ENCODE data around the gene ALDH1A2. TPM values are rescaled to one million over a fixed set of nuclear protein-coding genes. Genes with fewer than 3 reads are reported as not detected.

ALDH1A2 gene
- total RNA-seq, 1 donor from 2014 or later, result 2.4 TPM

GRCh38 chr15:57957113-57957512 is 108.4 kb downstream of the ALDH1A2 start:
- Mint-ChIP-seq H3K27ac (no peak overlapping the region), H3K9me3 (ENCODE audit: low read depth) (no peaks in the 10 kb centered on the region), H3K4me1 (ENCODE audit: low read depth) (no peaks in the 10 kb centered on the region), H3K36me3 (ENCODE audit: insufficient read depth) (no peaks in the 10 kb centered on the region), H3K27me3 (peaks cover 31% of the 10 kb centered on the region), H3K4me3 (ENCODE audit: low read depth) (no peak overlapping the region)
- no peak for DNase-seq (ENCODE audit: low spot score, unreplicated experiment)
- TF ChIP-seq, protein P1, sequence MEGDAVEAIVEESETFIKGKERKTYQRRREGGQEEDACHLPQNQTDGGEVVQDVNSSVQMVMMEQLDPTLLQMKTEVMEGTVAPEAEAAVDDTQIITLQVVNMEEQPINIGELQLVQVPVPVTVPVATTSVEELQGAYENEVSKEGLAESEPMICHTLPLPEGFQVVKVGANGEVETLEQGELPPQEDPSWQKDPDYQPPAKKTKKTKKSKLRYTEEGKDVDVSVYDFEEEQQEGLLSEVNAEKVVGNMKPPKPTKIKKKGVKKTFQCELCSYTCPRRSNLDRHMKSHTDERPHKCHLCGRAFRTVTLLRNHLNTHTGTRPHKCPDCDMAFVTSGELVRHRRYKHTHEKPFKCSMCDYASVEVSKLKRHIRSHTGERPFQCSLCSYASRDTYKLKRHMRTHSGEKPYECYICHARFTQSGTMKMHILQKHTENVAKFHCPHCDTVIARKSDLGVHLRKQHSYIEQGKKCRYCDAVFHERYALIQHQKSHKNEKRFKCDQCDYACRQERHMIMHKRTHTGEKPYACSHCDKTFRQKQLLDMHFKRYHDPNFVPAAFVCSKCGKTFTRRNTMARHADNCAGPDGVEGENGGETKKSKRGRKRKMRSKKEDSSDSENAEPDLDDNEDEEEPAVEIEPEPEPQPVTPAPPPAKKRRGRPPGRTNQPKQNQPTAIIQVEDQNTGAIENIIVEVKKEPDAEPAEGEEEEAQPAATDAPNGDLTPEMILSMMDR (IDR thresholded peaks at IDR 0.05; ENCODE audit: unreplicated experiment), result no peak

DNA sequence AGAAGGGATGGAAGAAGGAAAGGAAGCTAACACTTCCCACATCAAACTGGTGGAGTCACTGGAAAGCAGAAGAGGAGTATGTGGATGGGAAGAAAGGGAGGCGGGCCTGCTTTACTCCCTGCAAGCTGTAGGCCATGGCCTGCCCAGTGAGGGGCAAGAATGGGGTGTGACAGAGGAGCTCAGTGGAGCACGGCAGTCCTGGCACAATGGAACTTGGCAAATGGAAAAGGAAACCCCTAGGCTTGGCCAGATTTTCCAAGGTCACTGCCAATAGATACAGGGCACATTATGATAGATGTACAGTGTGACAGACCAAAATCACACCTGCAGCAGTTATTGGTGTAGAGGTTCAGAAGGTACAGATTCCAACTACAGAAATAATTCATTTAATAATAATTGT is 111.6 kb downstream of the ALDH1A2 start:
- TF ChIP-seq, protein P1 (IDR thresholded peaks at IDR 0.05; ENCODE audit: unreplicated experiment), result no peak
- Mint-ChIP-seq H3K36me3 (ENCODE audit: insufficient read depth) (no peaks in the 10 kb centered on the region), H3K4me1 (ENCODE audit: low read depth) (no peaks in the 10 kb centered on the region), H3K4me3 (ENCODE audit: low read depth) (no peak overlapping the region), H3K27me3 (peaks cover 25% of the 10 kb centered on the region), H3K27ac (no peak overlapping the region), H3K9me3 (ENCODE audit: low read depth) (no peaks in the 10 kb centered on the region)
- no peak for DNase-seq (ENCODE audit: low spot score, unreplicated experiment)

DNA sequence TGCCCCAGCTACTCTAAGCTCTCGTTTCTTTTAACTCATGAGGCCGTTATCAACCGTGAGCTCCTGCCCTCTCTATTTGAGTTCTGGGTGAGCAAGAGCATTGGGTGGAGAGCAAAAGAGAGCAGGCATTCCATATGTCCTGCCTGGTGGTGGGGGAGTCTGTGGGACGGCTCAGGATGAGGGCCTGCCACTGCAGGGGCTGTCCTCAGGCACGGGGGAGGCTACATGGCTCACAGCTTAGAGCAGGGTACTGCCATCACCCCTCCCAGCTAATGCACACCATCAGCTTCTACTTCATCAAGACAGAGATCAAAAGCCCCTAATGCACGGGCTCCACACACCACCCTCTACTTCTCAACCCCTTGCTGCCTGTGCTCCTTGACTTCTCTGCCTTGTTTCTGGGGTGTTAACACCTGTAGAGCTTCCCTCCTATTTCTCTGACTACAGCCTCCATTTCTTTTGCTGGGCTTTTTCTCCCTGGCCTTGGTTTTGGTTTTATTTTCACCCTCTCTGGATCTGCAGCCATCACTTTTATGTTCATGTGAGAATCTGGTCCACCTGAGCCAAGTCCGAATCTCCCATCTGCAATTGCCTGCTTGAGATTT is 114.1 kb downstream of the ALDH1A2 start:
- DNase-seq (ENCODE audit: low spot score, unreplicated experiment), result no peak
- H3K27me3 Mint-ChIP-seq, result peaks cover 7% of the 10 kb centered on the region
- no peaks in the 10 kb centered on the region for H3K4me1 Mint-ChIP-seq (ENCODE audit: low read depth)
- no peaks in the 10 kb centered on the region for H3K9me3 Mint-ChIP-seq (ENCODE audit: low read depth)
- TF ChIP-seq, protein P1 (IDR thresholded peaks at IDR 0.05; ENCODE audit: unreplicated experiment), result no peak
- H3K4me3 Mint-ChIP-seq (ENCODE audit: low read depth), result no peak overlapping the region
- H3K36me3 Mint-ChIP-seq (ENCODE audit: insufficient read depth), result no peaks in the 10 kb centered on the region
- H3K27ac Mint-ChIP-seq, result no peak overlapping the region

DNA sequence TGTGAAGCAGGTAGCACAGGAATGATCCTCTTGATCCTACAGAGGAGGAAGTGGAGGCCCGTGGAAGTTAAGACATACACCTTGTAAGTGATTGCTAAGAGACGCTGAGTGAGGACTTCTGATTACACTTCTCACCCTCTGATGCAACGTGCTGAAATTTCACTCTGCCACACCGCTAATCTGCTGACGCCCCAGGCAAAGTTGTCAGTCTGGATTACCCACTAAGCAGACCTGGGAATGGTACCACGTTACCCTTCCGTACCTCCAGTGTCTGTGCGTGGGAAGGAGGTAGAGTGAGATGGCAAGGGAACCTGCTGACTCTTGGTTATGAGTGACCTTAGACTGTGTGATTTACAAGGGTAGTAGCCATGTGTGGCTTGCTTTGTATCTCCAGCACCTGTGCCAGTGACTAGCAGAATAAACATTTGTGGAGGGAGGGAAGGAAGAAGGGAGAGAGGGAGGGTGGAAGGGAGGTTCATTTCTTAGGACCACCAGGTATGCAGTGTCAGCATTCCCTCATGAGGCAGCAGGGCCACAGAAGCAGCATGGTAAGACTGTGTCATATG is 115.0 kb downstream of the ALDH1A2 start:
- Mint-ChIP-seq H3K36me3 (ENCODE audit: insufficient read depth) (no peaks in the 10 kb centered on the region), H3K4me1 (ENCODE audit: low read depth) (no peaks in the 10 kb centered on the region), H3K9me3 (ENCODE audit: low read depth) (no peaks in the 10 kb centered on the region), H3K27ac (no peak overlapping the region), H3K4me3 (ENCODE audit: low read depth) (no peak overlapping the region), H3K27me3 (peaks cover 3% of the 10 kb centered on the region)
- TF ChIP-seq, protein P1 (IDR thresholded peaks at IDR 0.05; ENCODE audit: unreplicated experiment), result no peak
- no peak for DNase-seq (ENCODE audit: low spot score, unreplicated experiment)

DNA sequence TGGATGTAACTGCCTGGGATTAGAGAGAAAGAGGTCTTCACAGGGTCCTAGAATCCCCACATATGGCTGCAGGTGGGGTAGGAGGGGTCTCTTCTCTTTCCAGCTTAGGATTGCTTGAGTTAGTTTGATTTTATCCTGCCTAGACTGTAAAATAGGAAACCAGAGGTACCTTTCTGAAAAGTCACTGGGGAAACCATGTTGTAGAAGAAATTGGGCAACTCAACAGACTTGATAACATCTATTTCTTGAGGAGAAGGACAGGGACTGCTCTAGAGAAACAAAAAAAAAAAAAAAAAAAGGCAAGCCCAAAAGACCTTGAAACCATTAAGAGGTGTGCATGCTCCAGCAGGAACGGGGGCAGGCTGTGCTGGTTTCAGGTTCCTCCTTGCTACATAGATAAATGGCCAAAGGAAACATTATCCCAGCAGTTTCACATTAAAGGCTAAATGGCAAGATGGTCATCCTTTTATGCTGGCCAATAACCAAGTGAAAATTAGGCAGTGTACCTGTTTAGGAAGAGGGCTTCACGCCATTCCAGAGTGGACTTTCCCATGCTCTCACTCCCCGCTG is 116.1 kb downstream of the ALDH1A2 start:
- Mint-ChIP-seq H3K4me3 (ENCODE audit: low read depth) (no peak overlapping the region), H3K27me3 (peaks cover 3% of the 10 kb centered on the region), H3K9me3 (ENCODE audit: low read depth) (no peaks in the 10 kb centered on the region), H3K4me1 (ENCODE audit: low read depth) (no peaks in the 10 kb centered on the region), H3K36me3 (ENCODE audit: insufficient read depth) (no peaks in the 10 kb centered on the region), H3K27ac (no peak overlapping the region)
- TF ChIP-seq, protein P1 (IDR thresholded peaks at IDR 0.05; ENCODE audit: unreplicated experiment), result no peak
- no peak for DNase-seq (ENCODE audit: low spot score, unreplicated experiment)
